ENCODE measurements around the gene ATP1A1. TPM values are rescaled to one million over a fixed set of nuclear protein-coding genes. Genes with fewer than 3 reads are reported as not detected.

ATP1A1 gene
- total RNA-seq, 1 experiment from 2014 or later = 286 TPM

GRCh38 chr1:116376729-116377086 lies 3.7 kb downstream of the ATP1A1 start:
- no peak for TF ChIP-seq MAX (CRISPR knock-in tag; IDR thresholded peaks at IDR 0.05)
- TF ChIP-seq CBFB (CRISPR knock-in tag; IDR thresholded peaks at IDR 0.05; ENCODE audit: low read depth) = no peak
- no peak for TF ChIP-seq KAT7 (CRISPR knock-in tag; IDR thresholded peaks at IDR 0.05; ENCODE audit: borderline replicate concordance)
- TF ChIP-seq ZNF317 (CRISPR knock-in tag; IDR thresholded peaks at IDR 0.05; ENCODE audit: borderline replicate concordance, low read depth) = no peak
- TF ChIP-seq AR (CRISPR knock-in tag; IDR thresholded peaks at IDR 0.05) = no peak
- TF ChIP-seq RELA (CRISPR knock-in tag; IDR thresholded peaks at IDR 0.05; ENCODE audit: borderline replicate concordance) = no peak
- no peak for TF ChIP-seq TCF7 (CRISPR knock-in tag; IDR thresholded peaks at IDR 0.05; ENCODE audit: low read depth)
- no peak for TF ChIP-seq SMAD4 (CRISPR knock-in tag; IDR thresholded peaks at IDR 0.05)
- no peak for TF ChIP-seq ZNF232 (CRISPR knock-in tag; IDR thresholded peaks at IDR 0.05)
- TF ChIP-seq ATF1 (CRISPR knock-in tag; IDR thresholded peaks at IDR 0.05) = no peak
- no peak for TF ChIP-seq ZSCAN18 (CRISPR knock-in tag; IDR thresholded peaks at IDR 0.05)
- TF ChIP-seq FOXJ3 (CRISPR knock-in tag; IDR thresholded peaks at IDR 0.05; ENCODE audit: borderline replicate concordance) = no peak
- DNase-seq (ENCODE audit: low spot score) = no peak
- Mint-ChIP-seq H3K27me3 (ENCODE audit: low read depth) (peaks cover 4% of the 10 kb centered on the region), H3K9me3 (no peaks in the 10 kb centered on the region), H3K4me1 (peaks cover 80% of the 10 kb centered on the region), H3K36me3 (no peaks in the 10 kb centered on the region), H3K4me3 (peak overlapping the region; percentile 86), H3K27ac (peak overlapping the region; percentile 88; the same call in 1 of the 2 replicates)
- no peak for ATAC-seq
- ChIA-PET POLR2A (no interaction called here), CTCF (interaction anchor here (0.6 to 4.3 kb wide), 8 partner anchors 41 to 237 kb away, joined by 3 to 29 read pairs (median 6); no protein-coding TSS in a partner anchor)

- POLR2A ChIA-PET = no interaction called here
- Mint-ChIP-seq H3K36me3 (no peaks in the 10 kb centered on the region), H3K9me3 (no peaks in the 10 kb centered on the region), H3K27ac (peak overlapping the region; percentile 1; the same call in 1 of the 2 replicates), H3K4me3 (no peak overlapping the region), H3K4me1 (peaks cover 82% of the 10 kb centered on the region), H3K27me3 (ENCODE audit: low read depth) (no peaks in the 10 kb centered on the region)
- ATAC-seq (no peak), DNase-seq (ENCODE audit: low spot score) (no peak)
- CTCF ChIA-PET = interaction anchor here (4.3 kb wide), 1 partner anchor 107 kb away, joined by 29 read pairs; no protein-coding TSS in a partner anchor
- TF ChIP-seq JAZF1 (CRISPR knock-in tag; IDR thresholded peaks at IDR 0.05) = no peak
- TF ChIP-seq NFE2L1 (CRISPR knock-in tag; IDR thresholded peaks at IDR 0.05) = no peak
- TF ChIP-seq ZNF532 (CRISPR knock-in tag; IDR thresholded peaks at IDR 0.05; ENCODE audit: borderline replicate concordance) = no peak
- no peak for TF ChIP-seq ERG (CRISPR knock-in tag; IDR thresholded peaks at IDR 0.05)
- no peak for TF ChIP-seq FOXP1 (CRISPR knock-in tag; IDR thresholded peaks at IDR 0.05; ENCODE audit: borderline replicate concordance)
- TF ChIP-seq IRF2 (CRISPR knock-in tag; IDR thresholded peaks at IDR 0.05; ENCODE audit: borderline replicate concordance, low read depth) = no peak
- no peak for TF ChIP-seq HMGXB4 (CRISPR knock-in tag; IDR thresholded peaks at IDR 0.05)
- no peak for TF ChIP-seq JUN (CRISPR knock-in tag; IDR thresholded peaks at IDR 0.05)
Observed at GRCh38 chr1:116377541-116378529, 4.8 kb downstream of the ATP1A1 start.
